Astrocyte (in vitro differentiated cells and primary cell): ENCODE data around the gene NEB. TPM values are rescaled to one million over a fixed set of nuclear protein-coding genes. Genes with fewer than 3 reads are reported as not detected.

Experiments used
- DNase-seq: peaks from one replicate; pipeline ENCODE4 v3.0.0-alpha.2; 2010; ENCODE audit warnings: low read depth
- FAIRE-seq: peaks from 2 replicates; lab custom pipeline; 2011; peaks lifted over from hg19 to GRCh38; lab: Jason Lieb, UNC
- H2AFZ ChIP-seq: 2 replicates; pipeline ENCODE4 v1.6.0; 2012; ENCODE audit warnings: low read depth, low read length, inconsistent platforms
- H3K27ac ChIP-seq: 2 replicates; pipeline ENCODE4 v1.5.1; 2011; ENCODE audit warnings: low read depth, low read length, inconsistent platforms
- H3K27me3 ChIP-seq: 2 replicates; pipeline ENCODE4 v1.6.0; 2011; ENCODE audit warnings: low read length, inconsistent platforms; ENCODE audit not compliant: insufficient read depth
- H3K36me3 ChIP-seq: 2 replicates; pipeline ENCODE4 v1.5.1; 2011; ENCODE audit warnings: low read length, inconsistent platforms; ENCODE audit not compliant: insufficient read depth
- H3K4me1 ChIP-seq: 2 replicates; pipeline ENCODE4 v1.5.1; 2011; ENCODE audit warnings: low read length, inconsistent platforms; ENCODE audit not compliant: insufficient read depth
- H3K4me2 ChIP-seq: 2 replicates; pipeline ENCODE4 v1.6.0; 2012; ENCODE audit warnings: low read length, inconsistent platforms
- H3K4me3 ChIP-seq: 2 replicates; pipeline ENCODE4 v1.5.1; 2011; ENCODE audit warnings: low read depth, mild to moderate bottlenecking, low read length, inconsistent platforms; ENCODE audit not compliant: insufficient read depth
- H3K79me2 ChIP-seq: 2 replicates; pipeline ENCODE4 v1.6.0; 2012; ENCODE audit warnings: mild to moderate bottlenecking, low read length, inconsistent platforms; ENCODE audit not compliant: insufficient read depth
- H3K9ac ChIP-seq: 2 replicates; pipeline ENCODE4 v1.6.0; 2012; ENCODE audit warnings: mild to moderate bottlenecking, low read length, inconsistent platforms
- H3K9me3 ChIP-seq: 2 replicates; pipeline ENCODE4 v1.5.1; 2012; ENCODE audit warnings: low read depth, mild to moderate bottlenecking, low read length, inconsistent platforms; ENCODE audit not compliant: insufficient read depth
- H4K20me1 ChIP-seq: 2 replicates; pipeline ENCODE4 v1.6.0; 2012; ENCODE audit warnings: low read length, inconsistent platforms; ENCODE audit not compliant: insufficient read depth
- H3K27ac Mint-ChIP-seq: one replicate; pipeline ENCODE4 v1.8.0; 2021; ENCODE audit warnings: mild to moderate bottlenecking, mixed read lengths; ENCODE audit not compliant: unreplicated experiment
- H3K27me3 Mint-ChIP-seq: one replicate; pipeline ENCODE4 v1.8.0; 2021; ENCODE audit warnings: low read depth, mixed read lengths; ENCODE audit not compliant: unreplicated experiment
- H3K36me3 Mint-ChIP-seq: one replicate; pipeline ENCODE4 v1.8.0; 2021; ENCODE audit warnings: low read depth, mixed read lengths; ENCODE audit not compliant: unreplicated experiment
- H3K4me1 Mint-ChIP-seq: one replicate; pipeline ENCODE4 v1.8.0; 2021; ENCODE audit warnings: low read depth, mixed read lengths; ENCODE audit not compliant: unreplicated experiment
- H3K4me3 Mint-ChIP-seq: one replicate; pipeline ENCODE4 v1.8.0; 2021; ENCODE audit warnings: mild to moderate bottlenecking, moderate library complexity, mixed read lengths; ENCODE audit not compliant: unreplicated experiment
- H3K9me3 Mint-ChIP-seq: one replicate; pipeline ENCODE4 v1.8.0; 2021; ENCODE audit warnings: mild to moderate bottlenecking, mixed read lengths; ENCODE audit not compliant: unreplicated experiment
- EZH2 ChIP-seq: IDR thresholded peaks from 2 replicates; pipeline ENCODE4 v1.6.1; 2012; ENCODE audit warnings: mild to moderate bottlenecking, low read length, inconsistent platforms; ENCODE audit not compliant: insufficient read depth
- total RNA-seq: library from RNA; stranded (reverse); gene quantifications from 2 replicates; pipeline ENCODE4 v1.2.1, GENCODE V29; 2021
- TF ChIP-seq, protein P1 (sequence below): IDR thresholded peaks from 2 replicates; pipeline ENCODE4 v1.5.1; 2011; ENCODE audit warnings: low read depth, mild to moderate bottlenecking, inconsistent platforms, low read length, moderate library complexity; ENCODE audit not compliant: insufficient read depth

Gene NEB
- total RNA-seq, 1 donor from 2014 or later = 0.82 TPM

DNA sequence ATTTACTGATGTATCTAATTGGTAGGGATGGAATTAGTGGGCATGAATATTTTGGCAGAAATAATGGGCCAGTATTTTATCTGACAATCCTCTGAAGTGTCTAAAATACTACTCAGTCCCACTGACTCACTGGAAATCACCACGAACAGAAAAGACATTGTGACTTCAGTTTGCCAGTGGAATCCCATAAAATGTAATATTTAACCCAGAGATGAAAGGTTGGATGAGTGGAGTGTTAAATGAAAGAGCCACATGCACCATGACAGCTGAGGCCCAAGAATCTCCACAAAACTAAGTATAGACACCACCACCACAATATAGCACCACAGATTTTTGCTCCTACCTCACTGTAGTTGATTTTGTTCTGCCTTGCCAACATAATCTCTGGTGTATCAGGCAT is 103.9 kb downstream of the NEB start:
- Mint-ChIP-seq H3K4me3 (no peak overlapping the region), H3K9me3 (peaks cover 3% of the 10 kb centered on the region), H3K27me3 (no peaks in the 10 kb centered on the region), H3K27ac (no peak overlapping the region), H3K4me1 (peaks cover 6% of the 10 kb centered on the region), H3K36me3 (no peaks in the 10 kb centered on the region)
- Histone ChIP-seq H4K20me1 (no peaks in the 10 kb centered on the region), H3K4me1 (no peaks in the 10 kb centered on the region), H3K4me3 (no peak overlapping the region), H3K27ac (no peak overlapping the region), H3K9ac (no peak overlapping the region), H3K36me3 (no peaks in the 10 kb centered on the region), H2AFZ (no peak overlapping the region), H3K27me3 (no peaks in the 10 kb centered on the region), H3K79me2 (no peaks in the 10 kb centered on the region), H3K9me3 (no peaks in the 10 kb centered on the region), H3K4me2 (no peak overlapping the region)
- TF ChIP-seq, protein P1, sequence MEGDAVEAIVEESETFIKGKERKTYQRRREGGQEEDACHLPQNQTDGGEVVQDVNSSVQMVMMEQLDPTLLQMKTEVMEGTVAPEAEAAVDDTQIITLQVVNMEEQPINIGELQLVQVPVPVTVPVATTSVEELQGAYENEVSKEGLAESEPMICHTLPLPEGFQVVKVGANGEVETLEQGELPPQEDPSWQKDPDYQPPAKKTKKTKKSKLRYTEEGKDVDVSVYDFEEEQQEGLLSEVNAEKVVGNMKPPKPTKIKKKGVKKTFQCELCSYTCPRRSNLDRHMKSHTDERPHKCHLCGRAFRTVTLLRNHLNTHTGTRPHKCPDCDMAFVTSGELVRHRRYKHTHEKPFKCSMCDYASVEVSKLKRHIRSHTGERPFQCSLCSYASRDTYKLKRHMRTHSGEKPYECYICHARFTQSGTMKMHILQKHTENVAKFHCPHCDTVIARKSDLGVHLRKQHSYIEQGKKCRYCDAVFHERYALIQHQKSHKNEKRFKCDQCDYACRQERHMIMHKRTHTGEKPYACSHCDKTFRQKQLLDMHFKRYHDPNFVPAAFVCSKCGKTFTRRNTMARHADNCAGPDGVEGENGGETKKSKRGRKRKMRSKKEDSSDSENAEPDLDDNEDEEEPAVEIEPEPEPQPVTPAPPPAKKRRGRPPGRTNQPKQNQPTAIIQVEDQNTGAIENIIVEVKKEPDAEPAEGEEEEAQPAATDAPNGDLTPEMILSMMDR = no peak
- TF ChIP-seq EZH2 = no peak
- FAIRE-seq = no peak
- no peak for DNase-seq

DNA sequence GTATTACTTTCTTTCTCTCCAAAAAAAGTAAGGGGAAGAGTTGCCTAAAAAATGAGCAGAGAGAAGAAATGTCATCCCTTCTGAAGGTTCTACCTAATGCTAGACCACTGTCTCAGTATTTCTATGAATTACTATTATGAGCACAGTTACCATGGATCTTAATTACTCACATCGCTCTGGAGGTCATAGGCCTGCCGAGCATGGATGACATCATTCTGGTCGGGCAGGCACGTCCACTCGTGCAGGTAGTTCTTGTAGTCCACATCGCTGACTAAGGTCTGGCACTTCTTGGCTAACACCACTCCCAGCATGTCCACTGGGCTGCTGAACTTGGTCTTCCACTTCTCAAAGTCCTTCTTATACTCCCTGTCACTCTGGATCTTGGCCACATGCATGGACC is 106.9 kb downstream of the NEB start:
- no peak for FAIRE-seq

DNA sequence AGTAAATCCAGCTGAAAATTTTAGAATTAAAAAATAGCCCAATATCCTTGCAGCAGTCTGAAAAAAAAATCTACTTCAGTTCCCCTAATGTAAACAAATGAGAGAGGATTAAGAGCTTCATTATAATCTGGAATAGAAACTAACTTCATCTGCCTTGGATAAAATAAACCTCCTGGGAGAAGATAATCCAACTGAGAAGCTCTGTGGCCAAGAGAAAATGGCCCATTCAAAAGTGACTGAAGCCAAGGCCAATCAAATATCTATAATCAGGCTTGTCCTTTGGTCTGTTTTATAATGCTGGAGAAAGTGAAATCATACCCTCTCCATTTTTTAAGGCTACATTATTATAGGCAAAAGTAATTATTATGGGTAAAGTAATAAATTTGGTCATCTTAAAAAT is 110.0 kb downstream of the NEB start:
- Histone ChIP-seq H4K20me1 (no peaks in the 10 kb centered on the region), H3K9ac (no peak overlapping the region), H2AFZ (no peak overlapping the region), H3K4me2 (no peak overlapping the region), H3K9me3 (no peaks in the 10 kb centered on the region), H3K4me3 (no peak overlapping the region), H3K4me1 (no peaks in the 10 kb centered on the region), H3K36me3 (no peaks in the 10 kb centered on the region), H3K27me3 (no peaks in the 10 kb centered on the region), H3K79me2 (no peaks in the 10 kb centered on the region), H3K27ac (no peak overlapping the region)
- FAIRE-seq (no peak), DNase-seq (no peak)
- Mint-ChIP-seq H3K4me1 (no peaks in the 10 kb centered on the region), H3K36me3 (no peaks in the 10 kb centered on the region), H3K27ac (no peak overlapping the region), H3K27me3 (no peaks in the 10 kb centered on the region), H3K9me3 (no peaks in the 10 kb centered on the region), H3K4me3 (no peak overlapping the region)
- TF ChIP-seq EZH2 = no peak
- TF ChIP-seq, protein P1 = no peak

More for the DNA sequence above, 106.9 kb downstream of the NEB start:
- H4K20me1 ChIP-seq = no peaks in the 10 kb centered on the region
- no peaks in the 10 kb centered on the region for H3K36me3 Mint-ChIP-seq
- H3K4me3 Mint-ChIP-seq = no peak overlapping the region
- H3K9me3 Mint-ChIP-seq = no peaks in the 10 kb centered on the region
- DNase-seq = no peak
- H3K4me2 ChIP-seq = no peak overlapping the region
- no peaks in the 10 kb centered on the region for H3K4me1 ChIP-seq
- H3K9ac ChIP-seq = no peak overlapping the region
- no peaks in the 10 kb centered on the region for H3K9me3 ChIP-seq
- no peak overlapping the region for H3K4me3 ChIP-seq
- H3K36me3 ChIP-seq = no peaks in the 10 kb centered on the region
- H3K27me3 ChIP-seq = no peaks in the 10 kb centered on the region
- H3K27me3 Mint-ChIP-seq = no peaks in the 10 kb centered on the region
- no peak overlapping the region for H3K27ac ChIP-seq
- H3K4me1 Mint-ChIP-seq = peaks cover 6% of the 10 kb centered on the region
- H3K27ac Mint-ChIP-seq = no peak overlapping the region
- no peaks in the 10 kb centered on the region for H3K79me2 ChIP-seq
- TF ChIP-seq EZH2 = no peak
- TF ChIP-seq, protein P1 = no peak
- H2AFZ ChIP-seq = no peak overlapping the region
